ENCODE measurements around the gene ENTPD7. TPM values are rescaled to one million over a fixed set of nuclear protein-coding genes. Genes with fewer than 3 reads are reported as not detected.

ENTPD7 gene
- total RNA-seq, 3 donors from 2014 or later = 7.7 to 8.2 (median 7.9) TPM

GRCh38 chr10:99660662-99661376, 1.5 kb downstream of the ENTPD7 start:
- Mint-ChIP-seq H3K4me1 (ENCODE audit: low read depth) (peaks cover 23% of the 10 kb centered on the region), H3K27me3 (ENCODE audit: low read depth) (peaks cover 7% of the 10 kb centered on the region), H3K9me3 (no peaks in the 10 kb centered on the region), H3K36me3 (ENCODE audit: insufficient read depth) (peaks cover 10% of the 10 kb centered on the region), H3K4me3 (no peak overlapping the region)
- DNase-seq = no peak
- no peak for ATAC-seq

GRCh38 chr10:99661377-99661763, 2.1 kb downstream of the ENTPD7 start:
- peaks cover 23% of the 10 kb centered on the region for H3K4me1 Mint-ChIP-seq (ENCODE audit: low read depth)
- peaks cover 2% of the 10 kb centered on the region for H3K27me3 Mint-ChIP-seq (ENCODE audit: low read depth)
- peaks cover 11% of the 10 kb centered on the region for H3K36me3 Mint-ChIP-seq (ENCODE audit: insufficient read depth)
- no peak overlapping the region for H3K4me3 Mint-ChIP-seq
- H3K9me3 Mint-ChIP-seq = no peaks in the 10 kb centered on the region
- ATAC-seq (no peak), DNase-seq (no peak)

DNA sequence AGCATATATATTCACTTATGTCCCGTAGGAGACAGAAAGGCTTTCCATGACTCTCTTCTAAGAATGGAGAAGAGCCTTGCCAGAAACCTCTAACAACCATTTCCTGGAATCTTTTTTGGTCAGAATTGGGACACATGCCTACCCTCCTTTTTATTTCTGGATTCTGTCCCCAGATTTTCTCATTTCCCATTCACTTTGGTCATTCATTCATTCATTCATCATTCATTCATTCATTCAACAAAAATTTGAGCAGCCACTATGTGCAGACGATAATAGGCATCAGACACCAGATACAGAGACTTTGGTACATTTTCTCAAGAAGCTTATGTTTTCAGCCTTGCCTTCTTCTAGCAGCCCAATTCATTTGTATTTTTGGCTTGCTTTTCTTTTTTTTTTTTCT, 6.0 kb downstream of the ENTPD7 start:
- DNase-seq = no peak
- no peaks in the 10 kb centered on the region for H3K27me3 Mint-ChIP-seq (ENCODE audit: low read depth)
- no peak for ATAC-seq
- H3K9me3 Mint-ChIP-seq = no peaks in the 10 kb centered on the region
- peaks cover 5% of the 10 kb centered on the region for H3K4me1 Mint-ChIP-seq (ENCODE audit: low read depth)
- no peak overlapping the region for H3K4me3 Mint-ChIP-seq
- H3K36me3 Mint-ChIP-seq (ENCODE audit: insufficient read depth) = peaks cover 16% of the 10 kb centered on the region

GRCh38 chr10:99667108-99667751, 7.9 kb downstream of the ENTPD7 start:
- Mint-ChIP-seq H3K9me3 (no peaks in the 10 kb centered on the region), H3K27me3 (ENCODE audit: low read depth) (no peaks in the 10 kb centered on the region), H3K36me3 (ENCODE audit: insufficient read depth) (peaks cover 16% of the 10 kb centered on the region), H3K4me3 (no peak overlapping the region), H3K4me1 (ENCODE audit: low read depth) (no peaks in the 10 kb centered on the region)
- no peak for ATAC-seq
- no peak for DNase-seq

GRCh38 chr10:99671386-99671785, 12.1 kb downstream of the ENTPD7 start:
- ATAC-seq (no peak), DNase-seq (no peak)
- no peaks in the 10 kb centered on the region for H3K4me1 Mint-ChIP-seq (ENCODE audit: low read depth)
- H3K27me3 Mint-ChIP-seq (ENCODE audit: low read depth) = no peaks in the 10 kb centered on the region
- H3K9me3 Mint-ChIP-seq = no peaks in the 10 kb centered on the region
- no peak overlapping the region for H3K4me3 Mint-ChIP-seq
- peaks cover 5% of the 10 kb centered on the region for H3K36me3 Mint-ChIP-seq (ENCODE audit: insufficient read depth)

- H3K4me1 Mint-ChIP-seq (ENCODE audit: low read depth) = no peaks in the 10 kb centered on the region
- H3K9me3 Mint-ChIP-seq = no peaks in the 10 kb centered on the region
- DNase-seq = no peak
- no peak for ATAC-seq
- no peaks in the 10 kb centered on the region for H3K36me3 Mint-ChIP-seq (ENCODE audit: insufficient read depth)
- no peaks in the 10 kb centered on the region for H3K27me3 Mint-ChIP-seq (ENCODE audit: low read depth)
- no peak overlapping the region for H3K4me3 Mint-ChIP-seq
These were observed 13.6 kb downstream of the ENTPD7 start for GRCh38 chr10:99672884-99673283.

GRCh38 chr10:99673492-99673891, 14.2 kb downstream of the ENTPD7 start:
- Mint-ChIP-seq H3K27me3 (ENCODE audit: low read depth) (no peaks in the 10 kb centered on the region), H3K4me1 (ENCODE audit: low read depth) (no peaks in the 10 kb centered on the region)

GRCh38 chr10:99674762-99675161, 15.5 kb downstream of the ENTPD7 start:
- H3K36me3 Mint-ChIP-seq (ENCODE audit: insufficient read depth) = peaks cover 2% of the 10 kb centered on the region

More at GRCh38 chr10:99673492-99673891, 14.2 kb downstream of the ENTPD7 start:
- no peaks in the 10 kb centered on the region for H3K9me3 Mint-ChIP-seq
- H3K4me3 Mint-ChIP-seq = no peak overlapping the region
- ATAC-seq (no peak), DNase-seq (no peak)
- no peaks in the 10 kb centered on the region for H3K36me3 Mint-ChIP-seq (ENCODE audit: insufficient read depth)

DNA sequence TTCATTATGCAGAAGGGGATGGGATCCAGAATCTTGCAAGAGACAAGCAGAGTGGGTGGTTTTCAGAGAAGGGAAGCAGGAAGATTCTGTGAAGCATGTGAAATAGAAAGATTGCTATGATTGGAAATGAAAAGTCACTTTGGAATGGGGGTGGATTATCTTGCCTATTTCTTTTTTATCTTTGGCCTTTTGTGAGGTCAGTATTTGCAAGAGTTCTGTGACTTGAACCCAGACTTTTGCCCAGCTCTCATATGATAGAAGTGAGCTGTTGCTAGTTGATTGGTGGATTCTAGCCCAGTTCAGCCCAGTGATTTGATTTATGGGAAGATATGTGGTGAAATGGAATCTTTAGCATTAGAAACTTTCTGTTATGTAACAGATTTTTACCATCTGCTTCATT, 17.1 kb downstream of the ENTPD7 start:
- no peaks in the 10 kb centered on the region for H3K4me1 Mint-ChIP-seq (ENCODE audit: low read depth)
- no peaks in the 10 kb centered on the region for H3K27me3 Mint-ChIP-seq (ENCODE audit: low read depth)
- no peaks in the 10 kb centered on the region for H3K9me3 Mint-ChIP-seq
- no peak for ATAC-seq
- H3K36me3 Mint-ChIP-seq (ENCODE audit: insufficient read depth) = peaks cover 8% of the 10 kb centered on the region
- no peak overlapping the region for H3K4me3 Mint-ChIP-seq
- DNase-seq = no peak

More at GRCh38 chr10:99674762-99675161, 15.5 kb downstream of the ENTPD7 start:
- H3K4me1 Mint-ChIP-seq (ENCODE audit: low read depth) = no peaks in the 10 kb centered on the region
- no peaks in the 10 kb centered on the region for H3K27me3 Mint-ChIP-seq (ENCODE audit: low read depth)
- H3K4me3 Mint-ChIP-seq = no peak overlapping the region
- DNase-seq (no peak), ATAC-seq (no peak)
- H3K9me3 Mint-ChIP-seq = no peaks in the 10 kb centered on the region

DNA sequence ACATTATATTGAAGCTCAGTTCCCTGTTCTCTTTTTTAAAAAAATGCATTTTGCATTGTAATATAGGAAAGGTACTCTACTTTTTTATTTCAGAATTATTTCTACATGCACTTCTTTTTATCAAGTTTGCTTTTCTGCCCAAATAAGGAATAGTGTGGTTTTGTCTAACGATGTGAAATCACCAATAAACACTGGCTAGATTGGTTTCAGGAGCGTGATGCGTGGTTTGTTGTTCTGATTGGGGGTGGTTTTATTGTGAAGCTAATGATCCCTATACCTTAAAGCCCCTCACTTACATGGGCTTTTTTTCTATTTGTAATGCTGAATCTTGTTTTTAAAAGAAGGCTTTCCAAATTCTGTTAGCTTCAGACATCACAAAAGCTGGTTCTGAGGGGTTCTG, 17.6 kb downstream of the ENTPD7 start:
- H3K9me3 Mint-ChIP-seq = no peaks in the 10 kb centered on the region
- no peak overlapping the region for H3K4me3 Mint-ChIP-seq
- DNase-seq = no peak
- peaks cover 8% of the 10 kb centered on the region for H3K36me3 Mint-ChIP-seq (ENCODE audit: insufficient read depth)
- H3K4me1 Mint-ChIP-seq (ENCODE audit: low read depth) = no peaks in the 10 kb centered on the region
- ATAC-seq = no peak
- no peaks in the 10 kb centered on the region for H3K27me3 Mint-ChIP-seq (ENCODE audit: low read depth)

DNA sequence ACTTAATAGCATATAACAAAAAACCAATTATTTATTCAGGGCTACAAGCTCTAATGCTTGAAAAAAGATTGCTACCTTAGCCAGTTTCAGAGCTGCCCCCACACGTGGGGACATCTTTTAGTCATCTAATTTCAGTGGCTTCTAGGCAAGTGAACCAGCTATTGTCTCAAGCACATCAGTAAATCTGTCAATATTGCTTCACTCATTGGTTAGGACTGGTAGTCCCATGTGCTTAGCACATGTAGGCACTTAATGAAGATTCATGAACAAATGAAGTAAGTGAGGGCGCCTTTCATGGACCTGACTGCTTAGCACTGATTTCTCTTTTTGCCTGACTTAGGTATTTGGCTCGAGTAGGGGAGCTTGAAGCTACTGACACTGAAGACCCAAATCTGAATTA, 19.6 kb downstream of the ENTPD7 start:
- ATAC-seq (no peak), DNase-seq (no peak)
- no peaks in the 10 kb centered on the region for H3K4me1 Mint-ChIP-seq (ENCODE audit: low read depth)
- no peaks in the 10 kb centered on the region for H3K27me3 Mint-ChIP-seq (ENCODE audit: low read depth)
- H3K4me3 Mint-ChIP-seq = no peak overlapping the region
- no peaks in the 10 kb centered on the region for H3K9me3 Mint-ChIP-seq
- H3K36me3 Mint-ChIP-seq (ENCODE audit: insufficient read depth) = peaks cover 10% of the 10 kb centered on the region

GRCh38 chr10:99681553-99681952, 22.2 kb downstream of the ENTPD7 start:
- no peak for DNase-seq
- Mint-ChIP-seq H3K27me3 (ENCODE audit: low read depth) (no peaks in the 10 kb centered on the region), H3K4me1 (ENCODE audit: low read depth) (no peaks in the 10 kb centered on the region), H3K4me3 (no peak overlapping the region), H3K9me3 (no peaks in the 10 kb centered on the region), H3K36me3 (ENCODE audit: insufficient read depth) (peaks cover 11% of the 10 kb centered on the region)
- no peak for ATAC-seq

DNA sequence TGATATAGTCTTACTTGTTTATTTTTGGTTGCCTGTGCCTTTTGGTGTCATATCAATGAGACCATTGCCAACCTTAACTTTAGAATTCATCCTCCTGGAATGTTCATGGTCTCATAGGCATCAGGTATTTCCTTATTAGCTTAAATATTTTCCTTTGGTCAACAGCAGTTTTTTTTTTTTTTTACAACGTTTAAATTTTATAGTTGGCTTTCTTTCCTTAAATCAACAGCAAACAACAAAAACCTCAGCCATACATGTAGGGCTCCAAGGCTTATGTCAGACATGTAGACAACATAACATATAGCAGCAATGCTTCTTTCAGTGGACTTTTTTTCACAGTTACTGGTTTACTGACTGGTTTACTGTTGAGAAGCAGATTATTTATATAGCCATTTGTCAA, 22.7 kb downstream of the ENTPD7 start:
- no peak for ATAC-seq
- no peak overlapping the region for H3K4me3 Mint-ChIP-seq
- H3K36me3 Mint-ChIP-seq (ENCODE audit: insufficient read depth) = peaks cover 13% of the 10 kb centered on the region
- no peaks in the 10 kb centered on the region for H3K9me3 Mint-ChIP-seq
- H3K4me1 Mint-ChIP-seq (ENCODE audit: low read depth) = no peaks in the 10 kb centered on the region
- H3K27me3 Mint-ChIP-seq (ENCODE audit: low read depth) = no peaks in the 10 kb centered on the region
- no peak for DNase-seq

GRCh38 chr10:99682752-99683151, 23.4 kb downstream of the ENTPD7 start:
- H3K4me1 Mint-ChIP-seq (ENCODE audit: low read depth) = no peaks in the 10 kb centered on the region
- peaks cover 13% of the 10 kb centered on the region for H3K36me3 Mint-ChIP-seq (ENCODE audit: insufficient read depth)
- ATAC-seq (no peak), DNase-seq (no peak)
- no peaks in the 10 kb centered on the region for H3K9me3 Mint-ChIP-seq
- H3K4me3 Mint-ChIP-seq = no peak overlapping the region
- H3K27me3 Mint-ChIP-seq (ENCODE audit: low read depth) = no peaks in the 10 kb centered on the region

- Mint-ChIP-seq H3K27me3 (ENCODE audit: low read depth) (no peaks in the 10 kb centered on the region), H3K4me1 (ENCODE audit: low read depth) (no peaks in the 10 kb centered on the region), H3K36me3 (ENCODE audit: insufficient read depth) (peaks cover 5% of the 10 kb centered on the region), H3K9me3 (no peaks in the 10 kb centered on the region), H3K4me3 (no peak overlapping the region)
- DNase-seq (no peak), ATAC-seq (no peak)
These were observed 26.3 kb downstream of the ENTPD7 start for GRCh38 chr10:99685597-99685967.

All from activated T-cell treated with anti-CD3 and anti-CD28 coated beads, Interleukin-2, amount 50 U/mL, for 4 hours (primary cell).